Spleen (tissue), 11 donors: ENCODE measurements around the gene TMEM135. TPM values are rescaled to one million over a fixed set of nuclear protein-coding genes. Genes with fewer than 3 reads are reported as not detected.

ENCODE experiments used
- DNase-seq: peaks from one replicate; pipeline ENCODE4 v3.0.0-alpha.2; 2020
- H3K27ac ChIP-seq, 8 donors: fragments of 200-600 bp; sonication (generic) in 7 of 8; 1 replicate in 4 of 8; 2 replicates in 4 of 8; pipeline versions ENCODE4 v1.5.0 to v1.8.0; 2016 to 2021; ENCODE audit warnings: inconsistent platforms in 4 of 8, mild to moderate bottlenecking in 4 of 8, moderate library complexity in 1 of 8
- H3K27me3 ChIP-seq, 7 donors: fragments of 200-600 bp; sonication (generic) in 6 of 7; replicated peaks in 1 of 7; 1 replicate in 4 of 7; 2 replicates in 3 of 7; pipeline versions ENCODE4 v1.5.0 to v1.8.0; 2016 to 2021; ENCODE audit warnings: inconsistent platforms in 3 of 7, mild to moderate bottlenecking in 1 of 7
- H3K36me3 ChIP-seq, 6 donors: fragments of 200-600 bp; sonication (generic) in 5 of 6; 1 replicate in 4 of 6; 2 replicates in 2 of 6; pipeline versions ENCODE4 v1.5.0 to v1.8.0; 2016 to 2021; ENCODE audit warnings: inconsistent platforms in 2 of 6
- H3K4me1 ChIP-seq, 6 donors: fragments of 200-600 bp; sonication (generic) in 5 of 6; 1 replicate in 3 of 6; 2 replicates in 3 of 6; pipeline versions ENCODE4 v1.5.0 to v1.8.0; 2016 to 2021; ENCODE audit warnings: inconsistent platforms in 3 of 6
- H3K4me3 ChIP-seq, 8 donors: fragments of 200-600 bp; sonication (generic) in 7 of 8; 1 replicate in 4 of 8; 2 replicates in 4 of 8; pipeline versions ENCODE4 v1.5.0 to v1.8.0; 2016 to 2021; ENCODE audit warnings: inconsistent platforms in 4 of 8, mild to moderate bottlenecking in 4 of 8, moderate library complexity in 2 of 8
- H3K9me3 ChIP-seq, 8 donors: fragments of 200-600 bp; sonication (generic) in 7 of 8; 1 replicate in 4 of 8; 2 replicates in 4 of 8; pipeline versions ENCODE4 v1.5.0 to v1.8.0; 2016 to 2021; ENCODE audit warnings: inconsistent platforms in 4 of 8
- CTCF ChIP-seq, 11 experiments: fragments of 200-600 bp in 7 of 11; fragments of 450-650 bp in 4 of 11; sonication (generic) in 4 of 11; IDR thresholded peaks in 8 of 11; conservative IDR thresholded peaks in 3 of 11; 1 replicate in 7 of 11; 2 replicates in 4 of 11; pipeline versions ENCODE4 v1.4.0 to v1.8.0; 2016 to 2021; ENCODE audit warnings: antibody characterized with exemption in 11 of 11, inconsistent platforms in 4 of 11, mild to moderate bottlenecking in 1 of 11
- POLR2A ChIP-seq, 3 donors: fragments of 450-650 bp; IDR thresholded peaks; one replicate each; pipeline ENCODE4 v1.5.1; 2017; ENCODE audit warnings: antibody characterized with exemption in 3 of 3, mild to moderate bottlenecking in 1 of 3
- POLR2AphosphoS5 ChIP-seq, 3 donors: sonication (generic); formaldehyde crosslinking; IDR thresholded peaks; one replicate each; pipeline ENCODE4 v1.5.1; 2017; ENCODE audit warnings: antibody characterized with exemption in 3 of 3
- WGBS, 5 donors: extraction: QIAGEN DNeasy Blood & Tissue Kit in 3 of 5; methylation state at CpG; one replicate each; pipeline versions ENCODE4 v1.1.5 to v1.1.7; 2013 to 2018; 5-methylcytosine and 5-hydroxymethylcytosine counted together
- intact Hi-C: fragments of 100-400 bp; cut with DNase I; formaldehyde crosslinking; loops from one replicate; pipeline ENCODE4 v1.15.0; 2023; ENCODE audit warnings: low total_unique reads
- polyA plus RNA-seq, 3 donors: library from polyadenylated mRNA; stranded (reverse); fragments of 200-250 nt; gene quantifications; one replicate each; pipeline ENCODE4 v1.2.1, GENCODE V29; 2013
- total RNA-seq, 7 donors: library from RNA; depleted of rRNA in 3 of 7; stranded (reverse); fragments of >200 nt in 3 of 7; fragmentation: NEBNext Ultra II Directional in 4 of 7; extraction: Animal tissue kit (Norgen Biotek cat#: 25700) in 4 of 7; gene quantifications; one replicate each; pipeline versions ENCODE4 v1.1.0 to v1.2.1, GENCODE V29; 2016 to 2021
- donor health status: healthy with polysubstance abuse.
- donor health status: DM: no; HTN: no; CAD: no; lungs with moderate emphysema.
- donor health status: DM: no; HTN: no; CAD: no.
- donor health status: Bipolar disorder and iron deficiency.
- donor health status: healthy.
- donor health status: DM: no; HTN: no; CAD: no.
- donor health status: DM: yes; HTN: yes; CAD: no.

Gene TMEM135
- total and polyA plus RNA-seq, 10 donors: 3.5 to 31.7 (median 20.7) TPM

DNA sequence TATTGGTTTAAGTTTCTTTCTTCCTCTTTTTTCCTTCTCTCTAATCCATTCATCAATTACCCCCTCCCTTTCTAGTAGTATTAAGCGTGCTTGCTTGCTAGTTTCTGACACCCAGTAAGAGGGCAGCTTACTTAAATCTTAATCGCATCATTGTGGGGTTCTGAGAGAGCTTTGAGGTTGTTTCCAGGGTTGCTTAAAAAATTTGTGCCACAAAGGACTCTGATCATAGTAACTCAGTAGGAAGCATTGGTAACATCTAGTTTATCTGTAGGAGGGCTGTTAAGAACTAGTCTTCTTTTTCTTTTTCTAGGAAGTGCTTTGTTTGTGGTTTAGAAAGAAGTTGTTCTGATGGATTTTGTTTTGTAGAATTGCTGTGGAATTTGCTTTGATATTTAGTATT lies 45.3 kb downstream of the TMEM135 start:
- H3K4me1 ChIP-seq: peaks cover 0 to 27% (median 9%) of the 10 kb centered on the region in 6 donors
- H3K27me3 ChIP-seq: no peaks in the 10 kb centered on the region
- intact Hi-C loops: loop anchor here (10.0 kb wide), 1 partner anchor 48 kb away; the partner anchor contains the start of gene TMEM135
- no peak overlapping the region for H3K4me3 ChIP-seq
- H3K27ac ChIP-seq: no peak overlapping the region
- peaks cover 0 to 9% (median 0%) of the 10 kb centered on the region in 8 donors for H3K9me3 ChIP-seq
- no peak for TF ChIP-seq POLR2AphosphoS5 (IDR thresholded peaks at IDR 0.05)
- TF ChIP-seq POLR2A (IDR thresholded peaks at IDR 0.05): no peak
- no peak for TF ChIP-seq CTCF (IDR thresholded peaks at IDR 0.05 in 8 of 11, conservative IDR thresholded peaks at IDR 0.05 in 3 of 11)
- H3K36me3 ChIP-seq: peaks cover 0 to 13% (median 0%) of the 10 kb centered on the region in 6 donors
- WGBS, 5 donors: 78 to 92% (median 88%) methylated on average over 2 of the region's 2 CpGs
- DNase-seq: no peak

DNA sequence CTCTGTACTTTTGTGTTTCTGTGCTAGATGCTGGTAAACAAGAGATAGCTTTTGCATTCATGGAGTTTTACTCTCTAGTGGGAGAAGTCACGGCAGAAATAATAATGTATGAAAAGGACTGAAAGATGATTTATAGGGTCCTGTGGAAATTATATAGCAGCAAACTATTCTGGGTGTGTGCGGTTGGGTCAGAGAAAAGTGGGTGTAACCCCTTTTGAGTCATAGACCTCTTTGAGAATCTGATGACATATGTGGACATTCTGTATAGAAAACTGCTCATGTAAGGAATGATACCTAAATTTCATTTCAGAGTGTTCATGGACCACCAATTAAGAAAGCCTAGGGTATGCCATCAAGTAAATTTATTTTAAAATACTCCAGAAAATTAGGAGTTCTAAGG lies 54.4 kb downstream of the TMEM135 start:
- peaks cover 0 to 33% (median 25%) of the 10 kb centered on the region in 8 donors for H3K9me3 ChIP-seq
- DNase-seq: no peak
- intact Hi-C loops: no loop called here
- H3K4me1 ChIP-seq: peaks cover 0 to under 1% (median 0%) of the 10 kb centered on the region in 6 donors
- WGBS, 5 donors: 95 to 99% (median 97%) methylated on average over 2 of the region's 2 CpGs
- TF ChIP-seq POLR2A (IDR thresholded peaks at IDR 0.05) (no peak), CTCF (IDR thresholded peaks at IDR 0.05 in 8 of 11, conservative IDR thresholded peaks at IDR 0.05 in 3 of 11) (no peak), POLR2AphosphoS5 (IDR thresholded peaks at IDR 0.05) (no peak)
- H3K27me3 ChIP-seq: no peaks in the 10 kb centered on the region
- H3K36me3 ChIP-seq: peaks cover 0 to 39% (median 8%) of the 10 kb centered on the region in 6 donors
- H3K4me3 ChIP-seq: no peak overlapping the region
- H3K27ac ChIP-seq: no peak overlapping the region

- intact Hi-C loops: no loop called here
- no peak for TF ChIP-seq POLR2A (IDR thresholded peaks at IDR 0.05)
- Histone ChIP-seq H3K4me1 (peaks cover 0 to 4% (median 2%) of the 10 kb centered on the region in 6 donors), H3K36me3 (peaks cover 0 to 39% (median 8%) of the 10 kb centered on the region in 6 donors), H3K4me3 (no peak overlapping the region), H3K27ac (no peak overlapping the region), H3K9me3 (peaks cover 0 to 33% (median 25%) of the 10 kb centered on the region in 8 donors), H3K27me3 (no peaks in the 10 kb centered on the region)
- DNase-seq: no peak
Observed at GRCh38 chr11:87092567-87092966, 54.8 kb downstream of the TMEM135 start.

DNA sequence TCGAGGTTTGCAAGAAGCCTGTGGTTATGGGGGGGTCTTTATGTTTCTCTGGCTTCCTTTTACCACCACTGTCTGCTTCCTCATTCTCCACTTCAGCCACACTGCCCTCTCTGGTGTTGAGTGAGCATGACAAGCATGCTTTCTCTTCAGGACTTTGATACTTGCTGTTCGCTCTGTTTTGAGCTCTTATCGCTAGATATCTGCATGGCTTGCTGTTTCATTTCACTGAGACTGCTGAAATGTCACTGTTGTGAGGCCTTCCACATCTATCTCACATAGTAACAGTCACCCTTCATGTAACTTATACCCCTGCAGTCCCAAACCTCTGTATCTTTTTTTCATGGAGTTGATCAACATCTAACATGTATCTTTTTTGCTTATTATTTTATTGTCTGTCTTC lies 59.8 kb downstream of the TMEM135 start:
- Histone ChIP-seq H3K4me3 (no peak overlapping the region), H3K4me1 (peaks cover 0 to 10% (median 5%) of the 10 kb centered on the region in 6 donors), H3K27me3 (no peaks in the 10 kb centered on the region), H3K9me3 (peaks cover 0 to 12% (median 10%) of the 10 kb centered on the region in 8 donors), H3K27ac (no peak overlapping the region), H3K36me3 (peaks cover 0 to 44% (median 8%) of the 10 kb centered on the region in 6 donors)
- WGBS, 5 donors: 44 to 58% (median 46%) methylated on average over 3 of the region's 3 CpGs
- TF ChIP-seq POLR2AphosphoS5 (IDR thresholded peaks at IDR 0.05) (no peak), POLR2A (IDR thresholded peaks at IDR 0.05) (no peak), CTCF (IDR thresholded peaks at IDR 0.05 in 8 of 11, conservative IDR thresholded peaks at IDR 0.05 in 3 of 11) (peak; percentile 18 to 72 (median 55))
- DNase-seq: no peak
- intact Hi-C loops: no loop called here
